Measurements from ENCODE around the gene FTSJ1.

The FTSJ1 gene

GRCh38 chrX:48468247-48468671 lies 7.7 kb upstream of the FTSJ1 start:
- TF ChIP-seq CTCF (IDR thresholded peaks at IDR 0.05; ENCODE audit: extremely low read depth, missing control alignments): no peak

GRCh38 chrX:48468693-48469691 lies 7.0 kb upstream of the FTSJ1 start:
- TF ChIP-seq CTCF (IDR thresholded peaks at IDR 0.05; ENCODE audit: extremely low read depth, missing control alignments): peak; percentile 22
- peak; percentile 46 for DNase-seq (ENCODE audit: low spot score)

More at GRCh38 chrX:48468247-48468671, 7.7 kb upstream of the FTSJ1 start:
- DNase-seq (ENCODE audit: low spot score): peak; percentile 50

GRCh38 chrX:48470110-48470832 lies 5.7 kb upstream of the FTSJ1 start, which contains the start of gene SLC38A5:
TSS of gene SLC38A5 (minus strand) at chrX:48470260. CDS start at chrX:48467924, 2,336 bp downstream.
- TF ChIP-seq CTCF (IDR thresholded peaks at IDR 0.05; ENCODE audit: extremely low read depth, missing control alignments): no peak
- DNase-seq (ENCODE audit: low spot score): no peak

GRCh38 chrX:48470833-48471118 lies 5.2 kb upstream of the FTSJ1 start:
- DNase-seq (ENCODE audit: low spot score): no peak
- no peak for TF ChIP-seq CTCF (IDR thresholded peaks at IDR 0.05; ENCODE audit: extremely low read depth, missing control alignments)

GRCh38 chrX:48471504-48471903 lies 4.5 kb upstream of the FTSJ1 start:
- DNase-seq (ENCODE audit: low spot score): no peak
- no peak for TF ChIP-seq CTCF (IDR thresholded peaks at IDR 0.05; ENCODE audit: extremely low read depth, missing control alignments)

- no peak for DNase-seq (ENCODE audit: low spot score)
- no peak for TF ChIP-seq CTCF (IDR thresholded peaks at IDR 0.05; ENCODE audit: extremely low read depth, missing control alignments)
Observed at GRCh38 chrX:48472225-48472624, 3.8 kb upstream of the FTSJ1 start.
